ENCODE measurements around the gene FDXR. TPM values are rescaled to one million over a fixed set of nuclear protein-coding genes. Genes with fewer than 3 reads are reported as not detected.

The FDXR gene
- total RNA-seq, 1 donor from 2014 or later, result 93.1 TPM

- Histone ChIP-seq H3K4me1 (peaks cover 6 to 8% of the 10 kb centered on the region in 2 donors), H3K27ac (no peak overlapping the region), H3K4me3 (no peak overlapping the region), H3K36me3 (no peaks in the 10 kb centered on the region), H3K27me3 (no peaks in the 10 kb centered on the region), H3K9me3 (no peaks in the 10 kb centered on the region)
- DNase-seq (ENCODE audit: low spot score in 2 of 2), result no peak
- intact Hi-C loops (cut with DNase I), result no loop called here
- TF ChIP-seq, protein P1, sequence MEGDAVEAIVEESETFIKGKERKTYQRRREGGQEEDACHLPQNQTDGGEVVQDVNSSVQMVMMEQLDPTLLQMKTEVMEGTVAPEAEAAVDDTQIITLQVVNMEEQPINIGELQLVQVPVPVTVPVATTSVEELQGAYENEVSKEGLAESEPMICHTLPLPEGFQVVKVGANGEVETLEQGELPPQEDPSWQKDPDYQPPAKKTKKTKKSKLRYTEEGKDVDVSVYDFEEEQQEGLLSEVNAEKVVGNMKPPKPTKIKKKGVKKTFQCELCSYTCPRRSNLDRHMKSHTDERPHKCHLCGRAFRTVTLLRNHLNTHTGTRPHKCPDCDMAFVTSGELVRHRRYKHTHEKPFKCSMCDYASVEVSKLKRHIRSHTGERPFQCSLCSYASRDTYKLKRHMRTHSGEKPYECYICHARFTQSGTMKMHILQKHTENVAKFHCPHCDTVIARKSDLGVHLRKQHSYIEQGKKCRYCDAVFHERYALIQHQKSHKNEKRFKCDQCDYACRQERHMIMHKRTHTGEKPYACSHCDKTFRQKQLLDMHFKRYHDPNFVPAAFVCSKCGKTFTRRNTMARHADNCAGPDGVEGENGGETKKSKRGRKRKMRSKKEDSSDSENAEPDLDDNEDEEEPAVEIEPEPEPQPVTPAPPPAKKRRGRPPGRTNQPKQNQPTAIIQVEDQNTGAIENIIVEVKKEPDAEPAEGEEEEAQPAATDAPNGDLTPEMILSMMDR (IDR thresholded peaks at IDR 0.05), result no peak
Measured at GRCh38 chr17:74868251-74868907, 4.4 kb downstream of the FDXR start.

DNA sequence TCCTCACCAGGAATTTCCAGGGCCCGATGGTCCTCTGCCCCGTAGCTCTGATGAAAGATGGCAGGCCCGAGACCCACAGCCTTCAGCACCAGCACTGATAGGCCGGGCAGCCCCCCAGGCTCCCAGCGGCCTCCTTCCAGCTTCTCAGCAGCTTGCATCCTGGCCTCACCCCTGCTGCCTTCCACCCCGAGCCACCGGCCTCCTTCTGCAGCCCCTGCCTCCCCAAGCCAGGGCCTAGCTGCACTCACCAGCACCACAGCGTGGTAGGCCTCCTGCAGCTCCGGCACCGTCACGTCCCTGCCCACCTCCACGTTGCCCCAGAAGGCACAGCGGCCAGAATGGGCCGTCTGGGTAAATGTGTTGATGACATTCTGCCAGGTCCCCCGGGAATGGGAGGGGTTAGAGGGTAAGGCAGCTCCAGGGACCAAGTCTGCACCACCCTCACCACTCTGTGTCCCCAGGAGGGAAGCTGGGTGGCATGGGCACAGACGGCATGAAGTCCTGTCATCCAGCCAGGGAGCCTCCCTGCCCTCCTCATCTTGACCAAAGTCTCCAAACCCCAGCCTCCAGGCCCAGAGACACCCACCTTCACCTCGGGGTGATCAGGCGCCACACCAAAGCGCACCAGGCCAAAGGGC lies 6.5 kb downstream of the FDXR start:
- no peak overlapping the region for H3K4me3 ChIP-seq
- H3K4me1 ChIP-seq, result peaks cover 4% of the 10 kb centered on the region in 2 donors
- intact Hi-C loops (cut with DNase I), result no loop called here
- TF ChIP-seq, protein P1 (IDR thresholded peaks at IDR 0.05), result no peak
- no peaks in the 10 kb centered on the region for H3K27me3 ChIP-seq
- no peaks in the 10 kb centered on the region for H3K9me3 ChIP-seq
- no peaks in the 10 kb centered on the region for H3K36me3 ChIP-seq
- DNase-seq (ENCODE audit: low spot score in 2 of 2), result no peak
- H3K27ac ChIP-seq, result no peak overlapping the region

DNA sequence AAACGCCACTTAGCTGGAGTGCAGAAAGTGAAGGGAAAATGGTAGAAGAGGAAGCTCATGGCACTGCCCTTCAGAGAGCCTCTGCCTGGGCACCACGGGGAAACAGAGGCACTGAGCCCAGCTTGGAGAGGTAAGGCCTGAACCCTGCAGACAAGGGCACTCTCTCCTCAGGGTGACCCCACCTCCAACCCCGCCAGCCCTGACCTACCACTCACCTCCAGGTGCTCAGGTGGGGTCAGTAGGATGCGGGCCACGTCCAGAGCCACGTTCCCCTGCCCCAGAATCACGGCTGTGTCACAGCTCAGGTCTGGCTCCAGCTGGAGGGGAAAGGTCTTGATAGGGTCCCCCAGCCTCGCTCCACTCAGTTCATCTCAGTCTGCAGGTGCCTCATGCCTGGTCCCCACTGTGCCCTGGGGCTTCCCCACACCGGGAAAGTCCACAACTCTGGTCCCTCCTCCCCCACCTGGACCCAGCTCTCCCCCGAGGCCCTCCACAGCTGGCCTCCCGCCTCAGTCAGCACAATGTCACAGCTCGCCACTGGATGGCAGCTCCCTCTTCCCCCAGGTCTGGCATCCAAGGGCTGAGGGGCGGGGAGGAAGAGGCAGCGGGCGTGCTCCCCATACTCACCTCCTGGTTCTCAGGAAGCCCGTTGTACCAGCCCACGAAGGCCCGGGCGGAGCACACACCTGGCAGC lies 7.1 kb downstream of the FDXR start:
- Histone ChIP-seq H3K36me3 (no peaks in the 10 kb centered on the region), H3K4me3 (no peak overlapping the region)

GRCh38 chr17:74864866-74865395 lies 7.9 kb downstream of the FDXR start:
- peak in 1 of 2 donors; percentile 87 for DNase-seq (ENCODE audit: low spot score in 2 of 2)
- Histone ChIP-seq H3K9me3 (no peaks in the 10 kb centered on the region), H3K4me1 (peaks cover 8 to 12% of the 10 kb centered on the region in 2 donors), H3K27me3 (peaks cover 3% of the 10 kb centered on the region), H3K27ac (no peak overlapping the region), H3K36me3 (no peaks in the 10 kb centered on the region), H3K4me3 (no peak overlapping the region)
- intact Hi-C loops (cut with DNase I), result loop anchor here (1.0 to 2.0 kb wide), 3 partner anchors 22 to 121 kb away; no protein-coding TSS in a partner anchor
- TF ChIP-seq, protein P1 (IDR thresholded peaks at IDR 0.05), result peak; percentile 89 to 96 (median 93)

More for the DNA sequence above, 7.1 kb downstream of the FDXR start:
- Histone ChIP-seq H3K27ac (no peak overlapping the region), H3K4me1 (peaks cover 8 to 10% of the 10 kb centered on the region in 2 donors), H3K9me3 (no peaks in the 10 kb centered on the region), H3K27me3 (no peaks in the 10 kb centered on the region)
- intact Hi-C loops (cut with DNase I), result loop anchor here (1.0 to 2.0 kb wide), 3 partner anchors 23 to 121 kb away; no protein-coding TSS in a partner anchor
- TF ChIP-seq, protein P1 (IDR thresholded peaks at IDR 0.05), result no peak
- no peak for DNase-seq (ENCODE audit: low spot score in 2 of 2)

GRCh38 chr17:74864297-74864865 lies 8.4 kb downstream of the FDXR start:
- Histone ChIP-seq H3K27me3 (peaks cover 5% of the 10 kb centered on the region), H3K9me3 (no peaks in the 10 kb centered on the region), H3K4me3 (no peak overlapping the region), H3K4me1 (peaks cover 8 to 14% of the 10 kb centered on the region in 2 donors), H3K27ac (no peak overlapping the region), H3K36me3 (no peaks in the 10 kb centered on the region)
- DNase-seq (ENCODE audit: low spot score in 2 of 2), result no peak
- intact Hi-C loops (cut with DNase I), result loop anchor here (2.0 kb wide), 2 partner anchors 22 to 74 kb away; no protein-coding TSS in a partner anchor
- TF ChIP-seq, protein P1 (IDR thresholded peaks at IDR 0.05), result no peak
